Activated T-cell treated with anti-CD3 and anti-CD28 coated beads, Interleukin-2, amount 50 U/mL, for 48 hours (primary cell): ENCODE results near the gene LYSMD2.

ENCODE experiments used
- DNase-seq, 2 experiments: peaks; one replicate each; pipeline ENCODE4 v3.0.0-alpha.2; 2020

Gene LYSMD2

GRCh38 chr15:51718746-51719145 is 18.7 kb downstream of the LYSMD2 start:
- no peak for DNase-seq

- no peak for DNase-seq
These were observed 19.2 kb downstream of the LYSMD2 start for GRCh38 chr15:51718219-51718618.

- DNase-seq, result no peak
These were observed 22.5 kb downstream of the LYSMD2 start for GRCh38 chr15:51714911-51715310.

- DNase-seq, result no peak
These were observed 23.3 kb downstream of the LYSMD2 start for GRCh38 chr15:51714162-51714561.

GRCh38 chr15:51709031-51709430 is 28.4 kb downstream of the LYSMD2 start:
- no peak for DNase-seq

- no peak for DNase-seq
These were observed 29.4 kb downstream of the LYSMD2 start for GRCh38 chr15:51708013-51708412.

- no peak for DNase-seq
These were observed 30.4 kb downstream of the LYSMD2 start for GRCh38 chr15:51706926-51707608.

GRCh38 chr15:51706291-51706690 is 31.2 kb downstream of the LYSMD2 start:
- no peak for DNase-seq

GRCh38 chr15:51702710-51703109 is 34.7 kb downstream of the LYSMD2 start:
- no peak for DNase-seq

- no peak for DNase-seq
These were observed 38.1 kb downstream of the LYSMD2 start for GRCh38 chr15:51699373-51699772.

- DNase-seq, result no peak
These were observed 40.3 kb downstream of the LYSMD2 start for GRCh38 chr15:51697163-51697562.

GRCh38 chr15:51696566-51696965 is 40.9 kb downstream of the LYSMD2 start:
- no peak for DNase-seq

- DNase-seq, result no peak
These were observed 45.3 kb downstream of the LYSMD2 start for GRCh38 chr15:51692154-51692553.

GRCh38 chr15:51688863-51689262 is 48.6 kb downstream of the LYSMD2 start:
- no peak for DNase-seq

- DNase-seq, result no peak
These were observed 49.9 kb downstream of the LYSMD2 start for GRCh38 chr15:51687565-51687964.

GRCh38 chr15:51681303-51681963 is 56.0 kb downstream of the LYSMD2 start, which contains the start of gene SCG3:
Gene SCG3 (plus strand): TSS chr15:51681503. CDS start chr15:51681756, 253 bp downstream.
- DNase-seq, result peak; percentile 76 to 77

GRCh38 chr15:51680321-51680720 is 57.1 kb downstream of the LYSMD2 start:
- DNase-seq, result no peak

- DNase-seq, result no peak
These were observed 59.4 kb downstream of the LYSMD2 start for GRCh38 chr15:51678096-51678495.

GRCh38 chr15:51677452-51677851 is 60.0 kb downstream of the LYSMD2 start:
- no peak for DNase-seq

- no peak for DNase-seq
These were observed 60.4 kb downstream of the LYSMD2 start for GRCh38 chr15:51677021-51677420.

GRCh38 chr15:51675234-51675633 is 62.2 kb downstream of the LYSMD2 start:
- DNase-seq, result no peak
